Parathyroid adenoma (tissue), 2 donors: Measurements from ENCODE around the gene BICDL1.

ENCODE experiments used
- H2AFZ ChIP-seq: fragments of 300-600 bp; sonication (generic); one replicate; pipeline ENCODE4 v1.7.0; 2017; ENCODE audit warnings: antibody characterized with exemption, mild to moderate bottlenecking
- H3K27ac ChIP-seq: fragments of 300-600 bp; sonication (generic); one replicate; pipeline ENCODE4 v1.7.0; 2017
- H3K27me3 ChIP-seq: fragments of 300-600 bp; sonication (generic); one replicate; pipeline ENCODE4 v1.7.0; 2017; ENCODE audit warnings: low read length; ENCODE audit not compliant: control insufficient read depth, insufficient read depth
- H3K36me3 ChIP-seq: fragments of 300-600 bp; sonication (generic); one replicate; pipeline ENCODE4 v1.7.0; 2017; ENCODE audit warnings: low read length; ENCODE audit not compliant: control insufficient read depth, insufficient read depth
- H3K4me1 ChIP-seq: fragments of 300-600 bp; sonication (generic); one replicate; pipeline ENCODE4 v1.7.0; 2017; ENCODE audit warnings: control low read depth
- H3K4me2 ChIP-seq: fragments of 300-600 bp; sonication (generic); one replicate; pipeline ENCODE4 v1.7.0; 2017; ENCODE audit warnings: low read length
- H3K4me3 ChIP-seq: fragments of 300-600 bp; sonication (generic); one replicate; pipeline ENCODE4 v1.7.0; 2017; ENCODE audit warnings: low read depth, low read length
- H3K79me2 ChIP-seq: fragments of 300-600 bp; sonication (generic); one replicate; pipeline ENCODE4 v1.7.0; 2017; ENCODE audit warnings: control low read depth
- H3K9ac ChIP-seq: fragments of 300-600 bp; sonication (generic); one replicate; pipeline ENCODE4 v1.7.0; 2017; ENCODE audit warnings: mild to moderate bottlenecking
- H3K9me3 ChIP-seq: fragments of 300-600 bp; sonication (generic); one replicate; pipeline ENCODE4 v1.7.0; 2017; ENCODE audit warnings: low read length; ENCODE audit not compliant: control insufficient read depth
- TF ChIP-seq, protein P1 (sequence below): fragments of 300-600 bp; sonication (generic); IDR thresholded peaks from one replicate; pipeline ENCODE4 v1.7.0; 2017; ENCODE audit warnings: antibody characterized with exemption, mild to moderate bottlenecking
- donor health status: primary hyperparathyroidism.

Gene BICDL1

DNA sequence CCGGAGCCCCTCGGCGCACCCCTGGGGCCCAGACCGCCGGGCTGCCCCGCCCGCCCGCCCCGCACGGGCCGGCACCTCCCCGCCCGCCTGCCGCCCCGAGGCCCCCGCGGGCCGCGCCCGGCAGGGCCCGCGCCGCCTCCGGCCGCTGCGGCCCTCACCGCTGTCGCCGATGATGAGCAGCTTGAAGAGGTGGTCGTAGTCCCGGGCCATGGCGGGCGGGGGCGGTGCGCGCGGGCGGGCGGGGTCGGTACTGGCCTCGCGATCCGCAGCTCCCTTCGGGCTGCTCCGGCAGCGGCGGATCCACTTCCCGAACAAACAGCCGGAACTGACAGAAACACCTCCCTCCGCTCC lies 127.4 kb downstream of the BICDL1 start, which contains the start of gene RAB35:
Gene RAB35, minus strand, starts transcription at position 313 of the 351 bp plus-strand sequence. Its CDS starts 103 bp downstream, at position 210.
- peak within 1 kb of the TSS; percentile 17 for H3K9ac ChIP-seq
- peaks cover 9% of the 10 kb centered on the region for H3K4me1 ChIP-seq

DNA sequence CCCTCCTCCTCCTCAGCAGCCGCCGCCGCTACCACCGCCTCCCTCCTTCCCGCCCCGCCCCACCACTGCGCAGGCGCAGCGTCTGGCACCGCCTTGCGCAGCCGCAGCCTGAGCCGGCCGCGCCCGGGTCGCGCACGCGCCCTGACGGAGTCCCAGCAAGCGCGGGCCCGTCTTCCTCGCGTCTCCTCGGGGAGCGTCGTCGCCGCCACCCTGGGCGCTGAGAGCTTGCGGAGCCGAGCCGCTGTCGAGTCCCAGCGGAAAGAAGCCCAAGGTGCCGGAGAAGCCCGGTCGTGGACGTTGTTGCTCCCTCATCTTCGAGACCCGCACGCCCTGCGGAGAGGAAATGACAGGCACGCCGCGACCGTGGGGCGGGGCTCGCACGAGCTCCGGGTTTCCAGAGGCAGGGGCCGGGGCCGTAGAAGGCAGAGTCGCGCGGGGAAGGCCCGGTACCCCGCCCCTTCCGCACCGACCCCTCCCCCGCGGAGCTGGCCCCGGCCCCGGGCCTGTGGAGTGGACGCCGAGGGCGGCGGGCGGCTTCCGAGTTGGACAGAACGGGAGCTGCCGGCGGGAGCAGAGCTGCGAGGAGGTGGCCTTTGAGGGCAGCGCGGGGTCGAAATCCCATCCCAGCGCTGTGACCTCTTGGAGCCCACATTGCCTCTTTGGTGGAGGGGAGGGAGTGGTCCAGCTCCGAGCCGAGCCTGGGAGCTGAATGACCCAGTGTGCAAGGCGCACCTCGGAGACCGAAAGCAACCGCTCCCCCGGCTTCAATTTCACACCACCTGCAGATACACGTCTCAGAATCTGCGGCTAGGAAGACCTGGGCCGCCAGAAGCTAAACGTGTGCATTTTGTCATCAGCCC lies 128.0 kb downstream of the BICDL1 start:
- peak overlapping the region; percentile 77 for H3K4me3 ChIP-seq
- H3K9me3 ChIP-seq, result no peaks in the 10 kb centered on the region
- TF ChIP-seq, protein P1, sequence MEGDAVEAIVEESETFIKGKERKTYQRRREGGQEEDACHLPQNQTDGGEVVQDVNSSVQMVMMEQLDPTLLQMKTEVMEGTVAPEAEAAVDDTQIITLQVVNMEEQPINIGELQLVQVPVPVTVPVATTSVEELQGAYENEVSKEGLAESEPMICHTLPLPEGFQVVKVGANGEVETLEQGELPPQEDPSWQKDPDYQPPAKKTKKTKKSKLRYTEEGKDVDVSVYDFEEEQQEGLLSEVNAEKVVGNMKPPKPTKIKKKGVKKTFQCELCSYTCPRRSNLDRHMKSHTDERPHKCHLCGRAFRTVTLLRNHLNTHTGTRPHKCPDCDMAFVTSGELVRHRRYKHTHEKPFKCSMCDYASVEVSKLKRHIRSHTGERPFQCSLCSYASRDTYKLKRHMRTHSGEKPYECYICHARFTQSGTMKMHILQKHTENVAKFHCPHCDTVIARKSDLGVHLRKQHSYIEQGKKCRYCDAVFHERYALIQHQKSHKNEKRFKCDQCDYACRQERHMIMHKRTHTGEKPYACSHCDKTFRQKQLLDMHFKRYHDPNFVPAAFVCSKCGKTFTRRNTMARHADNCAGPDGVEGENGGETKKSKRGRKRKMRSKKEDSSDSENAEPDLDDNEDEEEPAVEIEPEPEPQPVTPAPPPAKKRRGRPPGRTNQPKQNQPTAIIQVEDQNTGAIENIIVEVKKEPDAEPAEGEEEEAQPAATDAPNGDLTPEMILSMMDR, result no peak
- peak overlapping the region; percentile 89 for H3K27ac ChIP-seq
- peaks cover 9% of the 10 kb centered on the region for H3K4me1 ChIP-seq
- H2AFZ ChIP-seq, result peak overlapping the region; percentile 97
- peaks cover 28% of the 10 kb centered on the region for H3K79me2 ChIP-seq
- no peaks in the 10 kb centered on the region for H3K36me3 ChIP-seq
- H3K4me2 ChIP-seq, result peak overlapping the region; percentile 77
- H3K9ac ChIP-seq, result peak overlapping the region; percentile 17
- no peaks in the 10 kb centered on the region for H3K27me3 ChIP-seq

More for the DNA sequence above, 127.4 kb downstream of the BICDL1 start, which contains the start of gene RAB35:
- peak within 1 kb of the TSS; percentile 89 for H3K27ac ChIP-seq
- peak within 1 kb of the TSS; percentile 77 for H3K4me2 ChIP-seq
- TF ChIP-seq, protein P1, result no peak
- H3K36me3 ChIP-seq, result no peaks in the 10 kb centered on the region
- H3K27me3 ChIP-seq, result no peaks in the 10 kb centered on the region
- H2AFZ ChIP-seq, result peak within 1 kb of the TSS; percentile 97
- peaks cover 28% of the 10 kb centered on the region for H3K79me2 ChIP-seq
- no peaks in the 10 kb centered on the region for H3K9me3 ChIP-seq
- peak within 1 kb of the TSS; percentile 77 for H3K4me3 ChIP-seq

DNA sequence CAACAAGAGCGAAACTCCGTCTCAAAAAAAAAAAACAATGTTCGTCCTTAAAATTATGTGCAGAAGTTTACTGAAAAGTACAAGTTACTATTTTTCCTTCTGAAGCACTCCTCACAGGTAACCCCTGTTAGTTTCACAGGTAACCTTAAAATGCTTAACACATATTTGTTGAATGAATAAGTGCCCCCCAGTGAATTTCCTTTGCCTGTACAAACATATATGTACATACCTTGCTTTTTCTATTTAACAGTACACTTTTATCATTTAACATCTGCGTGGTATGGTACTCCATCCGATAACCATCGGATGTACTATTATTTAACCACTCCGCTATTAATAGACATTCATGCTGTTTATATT lies 128.9 kb downstream of the BICDL1 start:
- Histone ChIP-seq H3K9me3 (no peaks in the 10 kb centered on the region), H3K27ac (no peak overlapping the region), H3K4me3 (peak overlapping the region; percentile 77), H3K36me3 (no peaks in the 10 kb centered on the region), H3K79me2 (peaks cover 23% of the 10 kb centered on the region), H3K27me3 (no peaks in the 10 kb centered on the region), H3K9ac (no peak overlapping the region), H3K4me1 (peaks cover 9% of the 10 kb centered on the region), H3K4me2 (peak overlapping the region; percentile 77), H2AFZ (no peak overlapping the region)
- TF ChIP-seq, protein P1, result no peak

DNA sequence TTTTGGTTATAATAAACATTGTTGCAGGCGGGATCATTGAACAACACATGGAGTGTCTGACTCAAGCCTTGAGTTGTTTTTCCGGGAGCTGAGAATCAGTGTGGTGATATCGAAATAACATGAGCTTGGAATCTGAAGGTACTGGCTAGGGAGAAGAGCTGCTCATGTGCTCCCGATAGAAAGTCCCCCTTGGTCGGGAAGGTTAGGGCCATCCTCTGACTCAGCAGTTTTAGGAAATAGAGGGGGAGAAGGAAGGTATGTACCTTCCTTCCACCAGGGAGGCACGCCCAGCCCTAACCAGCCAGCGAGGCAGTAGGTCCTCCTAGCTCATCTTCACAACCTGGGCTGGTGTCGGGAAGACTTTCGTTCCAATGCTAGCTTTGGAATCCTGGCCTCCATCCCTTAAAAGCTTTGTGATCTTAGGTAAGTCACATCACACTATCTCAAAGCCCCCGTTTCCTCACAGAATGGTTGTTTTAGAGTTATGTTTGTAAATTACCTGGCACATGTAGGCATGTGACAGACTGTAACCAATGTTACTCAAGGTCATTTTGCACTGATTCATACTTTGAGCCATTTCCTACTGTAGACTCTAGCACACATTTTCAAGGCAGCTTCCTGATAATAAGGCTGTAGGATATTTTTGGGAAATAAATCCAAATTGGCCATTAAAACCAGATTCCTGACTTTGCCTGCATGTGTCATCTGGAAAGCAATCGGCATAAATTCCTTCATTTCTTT lies 129.5 kb downstream of the BICDL1 start:
- peaks cover 9% of the 10 kb centered on the region for H3K4me1 ChIP-seq
- H3K79me2 ChIP-seq, result peaks cover 20% of the 10 kb centered on the region
- H3K36me3 ChIP-seq, result no peaks in the 10 kb centered on the region
- H3K9me3 ChIP-seq, result no peaks in the 10 kb centered on the region
- H3K4me2 ChIP-seq, result no peak overlapping the region
- TF ChIP-seq, protein P1, result no peak
- H3K4me3 ChIP-seq, result no peak overlapping the region
- no peaks in the 10 kb centered on the region for H3K27me3 ChIP-seq
- no peak overlapping the region for H3K9ac ChIP-seq
- H2AFZ ChIP-seq, result no peak overlapping the region
- no peak overlapping the region for H3K27ac ChIP-seq
